Globus pallidus (tissue), 1 donor: ENCODE results near the gene RAB7B.
A peak's percentile ranks its signal among the peaks of the same experiment; 100 is the strongest.
"Not testable (repeated sequence)": the region's sequence is repeated elsewhere in the genome, so short reads cannot be mapped to it uniquely, and the experiment has no call there.

Experiments
- DNase-seq: peaks from one replicate; pipeline ENCODE4 v3.0.0-alpha.2; 2015; ENCODE audit warnings: low spot score

RAB7B gene

DNA sequence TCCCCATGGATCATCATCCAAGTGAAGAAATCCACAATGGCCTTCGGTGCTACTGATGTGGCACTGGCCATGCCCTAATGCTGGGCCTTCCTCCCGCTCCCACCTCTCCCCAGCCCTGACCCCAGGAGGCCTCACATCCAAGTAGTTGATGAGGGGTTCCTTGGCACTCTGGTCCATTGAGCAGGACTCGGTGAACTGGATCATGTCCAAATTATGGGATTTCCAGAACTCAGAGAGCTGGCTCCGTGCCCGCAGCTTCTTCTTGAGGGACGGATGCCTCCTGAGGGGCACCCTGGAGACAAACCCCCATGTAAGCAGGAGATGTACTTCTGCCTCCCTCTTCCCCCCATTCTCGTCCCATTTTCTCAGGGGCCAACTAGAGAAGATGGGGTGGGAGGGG lies 19.6 kb upstream of the RAB7B start:
- no peak for DNase-seq

DNA sequence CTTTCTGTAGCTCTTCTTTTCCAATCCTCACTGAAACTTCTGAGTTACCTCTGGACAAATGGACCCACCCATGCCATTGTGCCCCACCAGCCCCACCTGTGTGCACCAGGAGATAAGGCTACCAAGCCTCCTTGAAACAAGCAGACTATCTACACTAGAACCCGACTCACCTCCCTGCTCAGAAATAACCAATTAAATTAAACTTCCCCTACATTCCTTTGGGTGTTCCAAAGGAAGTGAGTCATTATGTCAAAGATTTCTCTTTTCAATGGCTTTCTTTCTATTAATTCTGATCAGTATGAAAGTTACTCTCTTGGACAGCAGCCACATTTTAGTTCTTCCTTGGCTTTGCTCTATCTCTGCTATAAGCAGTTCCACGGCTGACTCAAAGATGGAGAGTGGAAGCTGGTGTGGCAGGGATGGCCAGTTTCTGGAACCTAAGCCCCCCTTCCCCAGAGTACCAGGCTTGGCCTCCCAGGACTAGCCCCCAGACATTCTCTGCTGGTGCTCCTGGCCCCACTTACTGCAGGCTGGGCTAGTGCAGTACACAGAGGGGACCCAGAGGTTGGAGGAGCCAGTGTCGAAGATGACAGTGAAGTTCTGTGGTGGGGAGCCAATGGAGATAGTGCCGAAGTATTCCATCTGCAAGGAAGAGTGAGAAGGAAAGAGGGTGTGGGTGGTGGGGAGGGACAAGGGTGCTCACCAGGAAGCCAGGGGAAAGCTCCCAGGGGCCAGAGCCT lies 18.6 kb upstream of the RAB7B start:
- DNase-seq: no peak

DNA sequence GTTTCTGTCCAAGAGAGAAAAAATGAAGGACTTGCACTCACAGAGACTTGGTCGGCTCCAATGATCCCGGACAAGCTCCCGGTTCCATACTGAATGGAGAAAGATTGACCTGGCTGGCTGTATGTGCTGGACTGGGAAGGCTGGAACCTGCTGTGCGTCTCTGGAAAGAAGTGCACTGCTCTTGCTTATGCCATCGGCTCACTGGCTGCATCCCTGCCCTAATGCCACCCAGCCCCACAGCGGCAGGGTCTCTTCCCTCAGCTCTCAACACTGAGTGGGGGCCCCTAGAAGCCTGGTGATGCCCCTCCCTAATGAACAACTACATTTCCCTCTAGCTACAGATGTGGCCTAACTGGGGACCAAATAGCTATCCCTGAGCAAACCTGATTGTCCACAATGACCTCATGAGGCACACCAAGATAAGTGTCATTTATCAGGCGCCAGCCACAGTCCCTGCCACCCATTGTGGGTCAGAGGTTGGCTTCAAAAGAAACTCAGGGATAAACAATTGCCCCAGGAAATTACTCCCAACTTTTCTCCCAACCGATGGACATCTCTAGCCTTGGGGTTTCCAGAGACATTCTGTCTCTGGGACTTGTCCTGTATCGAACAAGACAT lies 17.9 kb upstream of the RAB7B start:
- DNase-seq: no peak

DNA sequence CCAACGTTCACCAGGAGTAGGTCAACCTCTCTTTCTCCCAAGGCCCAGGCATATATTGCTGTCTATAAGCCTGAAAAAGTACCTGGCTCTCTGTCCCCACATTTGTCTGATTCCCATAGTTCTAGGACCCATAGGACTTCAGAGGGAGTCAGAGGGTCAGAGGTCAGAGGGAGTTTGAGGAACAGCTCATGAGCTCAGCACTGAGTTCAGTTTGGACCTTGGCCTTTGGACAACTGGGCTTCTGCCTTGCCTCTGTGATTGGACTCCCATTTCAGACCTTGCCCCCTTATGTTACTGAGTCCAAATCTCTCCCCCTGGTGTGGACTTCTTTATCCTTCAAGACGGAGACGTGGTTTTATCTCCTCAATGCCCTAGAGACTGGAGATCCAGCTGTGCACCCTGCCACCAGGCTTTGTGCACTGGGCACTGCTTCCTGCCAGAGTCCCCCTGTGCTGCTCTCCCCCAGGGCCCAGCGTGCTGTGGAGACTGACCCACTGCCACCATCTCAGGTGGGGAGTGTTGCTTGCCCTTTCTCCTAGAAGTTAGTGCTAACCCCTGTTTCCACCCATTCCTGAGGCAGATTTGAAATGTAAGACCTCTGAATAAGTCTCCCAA lies 17.3 kb upstream of the RAB7B start:
- DNase-seq: no peak

DNA sequence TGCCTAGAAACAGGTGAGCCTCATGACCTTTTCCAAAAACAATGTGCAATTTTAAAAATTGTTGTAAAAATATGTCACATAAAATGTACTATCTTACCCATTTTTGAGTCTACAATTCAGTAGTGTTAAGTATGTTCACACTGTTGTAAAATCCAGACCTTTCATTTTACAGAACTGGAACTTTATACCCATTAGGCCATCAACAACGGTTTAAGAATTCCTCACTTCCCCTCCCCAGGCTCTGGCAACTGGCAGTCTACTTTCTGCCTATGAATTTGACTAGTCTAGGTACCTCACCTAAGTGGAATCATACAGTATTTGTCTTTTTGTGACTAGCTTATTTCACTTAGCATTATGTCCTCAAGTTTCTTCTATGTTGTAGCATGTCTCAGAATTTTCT lies 11.9 kb upstream of the RAB7B start:
- DNase-seq: no peak

DNA sequence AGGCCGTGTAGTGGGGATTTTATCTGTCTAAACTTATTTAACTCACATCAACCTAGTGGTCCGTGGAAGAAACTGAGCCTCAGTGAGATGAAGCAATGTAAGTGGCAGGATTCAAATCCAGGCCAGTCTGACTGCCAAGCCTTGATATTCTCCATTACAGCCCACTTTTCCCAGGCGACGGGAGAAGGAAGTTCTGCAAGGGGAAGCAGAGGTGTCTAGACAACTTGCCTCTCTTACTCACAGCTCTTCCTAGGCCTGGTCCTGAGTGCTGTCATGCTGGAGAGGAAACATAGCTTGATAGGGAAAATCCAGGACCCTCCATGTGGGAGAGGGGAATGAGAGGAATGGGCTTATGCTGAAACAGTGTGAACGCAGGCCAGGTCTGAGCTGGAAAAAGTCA lies 11.4 kb upstream of the RAB7B start:
- DNase-seq: no peak

DNA sequence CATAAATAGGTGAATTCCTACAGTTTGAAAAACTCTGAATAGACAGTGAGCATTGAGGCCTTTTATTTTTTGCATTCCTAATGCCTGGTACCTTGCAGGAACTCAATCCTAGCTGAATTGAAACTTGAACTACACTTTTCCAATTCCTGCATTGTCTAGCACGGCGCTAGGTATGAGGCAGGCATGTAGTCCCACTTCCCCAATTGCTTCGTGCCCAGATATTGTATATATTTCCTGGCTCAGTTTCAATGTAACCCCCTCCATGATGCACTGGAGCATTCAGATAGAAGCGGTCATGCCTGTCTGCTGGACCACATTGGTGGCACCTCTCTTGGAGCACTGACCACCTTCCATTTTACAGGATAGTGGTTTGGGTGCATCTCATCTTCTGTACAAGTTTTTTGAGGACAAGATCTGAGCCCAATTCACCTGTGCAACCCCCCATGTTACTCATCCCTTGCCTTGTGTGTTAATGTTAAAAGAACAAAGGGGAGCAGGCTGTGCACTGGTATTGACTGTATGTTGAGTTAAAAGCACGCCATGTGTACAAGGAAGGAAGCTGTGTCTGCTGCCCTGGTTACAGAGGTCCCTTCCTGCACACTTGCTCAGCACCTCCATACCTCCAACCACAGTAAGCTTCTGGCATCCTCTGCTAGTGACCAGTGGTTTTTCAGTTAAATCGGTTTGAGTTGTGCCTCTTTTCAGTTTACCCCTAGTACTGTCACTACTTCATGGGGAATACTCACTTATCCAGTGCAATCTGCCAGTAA lies 10.0 kb upstream of the RAB7B start:
- no peak for DNase-seq

DNA sequence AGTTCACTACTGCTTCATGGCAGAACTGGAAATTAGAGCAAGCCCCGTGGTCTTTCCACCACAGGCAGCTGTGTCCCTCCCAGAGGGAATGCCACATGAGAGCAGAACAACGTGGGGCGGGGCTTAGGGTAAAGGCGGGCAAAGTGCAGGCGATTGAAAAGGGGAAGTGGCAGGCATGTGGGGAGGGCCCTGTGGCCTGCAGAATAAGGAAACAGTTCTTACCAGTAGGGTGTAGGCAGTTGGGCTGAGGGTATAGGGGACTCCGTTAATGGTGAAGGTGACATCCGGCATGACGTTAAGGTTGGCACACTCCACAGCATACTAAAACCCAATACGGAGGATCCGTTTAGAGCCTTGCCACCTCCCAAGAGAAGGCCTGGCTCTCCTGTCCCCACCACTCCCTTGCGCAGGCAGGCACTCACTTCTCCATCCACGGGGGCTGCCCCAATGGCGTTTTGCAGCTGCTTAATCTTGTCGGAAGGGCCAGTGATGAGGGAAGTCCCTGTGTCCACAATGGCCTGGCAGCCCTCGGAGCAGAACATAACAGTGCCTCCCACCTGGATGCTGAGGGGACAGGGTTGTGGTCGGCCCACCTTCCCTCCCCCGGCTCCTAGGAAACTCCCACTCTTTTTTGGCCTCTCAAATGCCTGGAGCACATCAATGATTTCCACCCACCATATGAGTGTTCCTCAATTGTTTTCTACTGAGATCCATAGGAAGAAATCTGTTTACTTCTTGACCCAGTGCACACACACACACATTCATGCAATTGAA lies 9.1 kb upstream of the RAB7B start:
- peak; percentile 72 for DNase-seq

DNA sequence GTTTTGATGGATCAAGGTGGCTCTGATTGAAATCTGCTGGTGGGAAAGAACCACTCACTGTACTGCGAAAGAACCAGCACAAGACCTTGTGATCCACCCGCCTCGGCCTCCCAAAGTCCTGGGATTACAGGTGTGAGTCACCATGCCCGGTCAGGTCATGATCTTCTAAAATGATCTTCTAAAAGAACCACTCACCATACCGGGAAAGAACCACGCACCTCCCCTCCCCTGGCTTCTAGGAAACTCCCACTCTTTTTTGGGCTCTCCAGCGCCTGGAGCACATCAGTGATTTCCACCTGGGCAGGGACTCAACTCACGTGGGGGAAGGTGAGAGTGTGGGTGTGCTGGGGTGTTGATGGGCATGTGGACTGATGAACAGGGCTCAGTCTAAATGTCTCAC lies 7.9 kb upstream of the RAB7B start:
- no peak for DNase-seq

DNA sequence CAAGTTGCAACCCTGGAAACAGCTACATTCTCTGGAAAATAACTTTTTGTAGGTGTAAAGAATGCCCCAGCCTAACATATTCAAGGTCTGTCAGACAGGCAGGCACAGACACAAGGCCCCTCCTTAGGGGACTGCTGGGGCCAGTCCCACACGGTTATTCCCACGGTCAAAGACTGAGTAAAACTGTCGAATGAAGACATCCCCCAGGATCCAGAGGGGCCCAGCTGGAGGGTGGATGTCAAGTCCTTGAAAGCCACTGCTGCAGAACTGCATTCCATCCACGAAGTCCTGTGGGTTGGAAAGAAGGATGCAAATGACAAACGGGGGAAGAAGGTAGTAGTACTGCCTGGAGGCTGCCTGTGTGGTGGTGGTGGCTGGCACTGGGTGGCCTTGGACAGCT lies 6.9 kb upstream of the RAB7B start:
- DNase-seq: no peak

DNA sequence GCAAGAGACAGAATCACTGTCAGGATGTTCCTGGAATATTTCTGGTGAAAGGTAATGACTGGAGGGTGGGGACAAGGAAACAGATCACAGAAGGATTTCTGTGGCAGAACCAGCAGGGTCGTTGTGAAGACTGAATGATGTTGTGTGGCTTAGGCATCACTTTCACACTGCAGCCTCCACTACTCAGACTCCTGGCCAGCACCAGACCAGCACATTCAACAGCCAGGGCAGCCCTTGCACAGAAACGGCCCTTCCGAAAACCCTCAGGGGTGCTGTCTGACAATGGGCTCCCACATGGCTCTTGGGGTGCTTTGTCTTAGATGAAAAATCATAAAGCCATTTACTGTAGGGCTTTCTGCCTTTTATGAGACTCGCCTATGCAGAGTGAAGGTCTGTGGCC lies 3.8 kb upstream of the RAB7B start:
- DNase-seq: no peak

DNA sequence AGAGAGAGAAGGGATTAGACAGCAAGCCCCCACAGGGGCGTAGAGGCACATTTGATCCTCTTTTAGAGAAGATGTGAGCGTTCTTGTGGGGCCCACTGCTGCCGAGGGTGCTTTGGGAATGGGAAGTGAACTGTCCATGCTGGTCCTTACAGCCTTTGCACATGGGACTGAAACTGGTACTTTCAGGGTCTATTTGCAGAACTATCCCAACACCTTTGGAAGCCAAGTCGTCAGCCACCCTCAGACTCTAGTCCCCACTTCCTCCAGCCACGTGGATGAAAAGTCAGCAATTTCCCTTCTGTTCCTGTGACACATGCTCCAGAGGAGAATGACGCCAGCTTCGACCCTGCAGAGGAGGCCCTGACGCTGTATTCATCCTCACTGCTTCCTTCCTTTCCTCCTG lies 2.6 kb upstream of the RAB7B start:
- no peak for DNase-seq

DNA sequence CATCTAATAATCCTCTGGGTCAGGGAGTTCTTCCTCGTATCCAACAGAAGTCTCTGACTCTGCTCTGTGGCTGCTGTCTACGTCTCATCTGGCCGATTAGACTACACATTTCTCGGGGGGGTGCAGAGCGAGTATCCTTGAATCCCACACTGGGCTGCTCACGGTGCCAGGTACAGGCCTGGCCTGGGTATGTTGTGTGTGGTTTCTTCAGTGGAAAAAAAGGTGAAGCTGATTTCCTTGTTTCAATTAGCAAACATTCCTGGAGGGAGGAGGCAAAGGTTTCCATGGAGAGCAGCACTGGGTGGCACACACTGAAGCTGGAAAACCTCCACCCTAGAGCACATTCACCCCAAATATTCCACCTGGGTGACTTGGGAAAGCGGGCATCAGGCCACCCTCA lies 2.0 kb upstream of the RAB7B start:
- DNase-seq: no peak

DNA sequence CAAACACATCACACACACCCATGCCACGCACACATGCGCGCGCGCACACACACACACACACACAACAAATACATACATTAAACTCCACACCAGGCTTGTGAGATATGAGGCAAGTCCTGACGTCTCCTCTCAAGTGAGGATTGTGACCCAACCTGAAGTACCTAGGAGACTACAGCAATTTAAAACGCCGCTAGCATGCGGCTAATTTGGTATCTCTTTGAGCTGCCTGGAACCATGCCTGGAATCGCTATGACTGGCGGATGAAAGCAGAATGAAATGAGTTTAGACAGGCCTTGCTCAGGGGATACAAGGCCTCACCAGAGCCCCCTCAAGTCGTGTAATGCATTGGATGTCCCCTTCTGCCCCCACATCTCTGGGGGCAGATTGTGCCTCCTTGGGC lies 1.6 kb upstream of the RAB7B start:
- DNase-seq: no peak

DNA sequence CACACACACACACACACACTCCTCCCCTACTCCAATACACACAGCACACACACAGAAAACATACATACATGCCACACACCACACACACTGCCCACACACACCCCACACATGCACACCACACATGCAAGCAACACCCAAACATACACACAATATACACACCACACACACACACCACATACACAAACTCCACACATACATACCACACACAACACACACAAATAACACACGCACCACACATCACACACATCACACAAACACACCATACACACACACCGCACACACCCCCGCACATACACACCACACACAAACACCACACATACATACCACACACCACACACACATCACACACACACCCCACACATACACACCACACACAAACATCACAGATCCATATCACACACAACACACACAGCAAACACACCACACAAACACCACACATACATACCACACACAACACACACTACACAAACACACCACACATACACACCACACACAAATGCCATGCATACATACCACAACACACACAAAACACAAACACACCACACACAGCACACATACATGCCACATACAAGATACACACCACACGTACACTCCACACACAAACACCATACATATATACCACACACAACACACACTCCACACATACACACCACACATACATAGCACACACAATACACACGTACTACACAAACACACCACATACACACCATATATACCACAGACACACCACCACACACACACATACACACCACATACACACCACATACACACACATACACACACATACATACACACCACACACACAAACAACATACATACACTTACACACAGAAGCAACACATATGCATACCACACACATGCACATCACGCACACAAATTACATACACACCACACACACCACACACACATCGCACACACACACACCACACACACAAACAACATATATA lies 932 bp upstream of the RAB7B start:
- DNase-seq: no peak

DNA sequence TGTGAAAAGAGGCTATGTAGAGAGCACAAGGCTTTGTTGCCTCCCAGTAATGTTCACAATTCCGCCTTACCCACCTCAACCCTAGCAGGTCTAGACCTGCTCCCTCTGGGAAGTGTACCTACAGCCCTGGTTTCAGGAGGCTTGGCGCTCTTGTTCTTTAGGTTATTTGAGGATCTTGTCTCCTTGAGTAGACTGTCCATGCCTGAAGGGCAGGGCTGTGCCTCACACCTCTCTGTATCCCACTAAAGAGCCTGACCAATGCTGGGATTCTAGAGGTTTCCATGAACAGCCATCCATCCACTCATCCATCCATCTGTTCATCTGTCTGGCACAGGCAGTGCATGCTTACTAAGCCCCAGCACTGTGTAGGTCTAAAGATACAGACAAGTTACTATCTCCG lies 1.0 kb downstream of the RAB7B start:
- no peak for DNase-seq

DNA sequence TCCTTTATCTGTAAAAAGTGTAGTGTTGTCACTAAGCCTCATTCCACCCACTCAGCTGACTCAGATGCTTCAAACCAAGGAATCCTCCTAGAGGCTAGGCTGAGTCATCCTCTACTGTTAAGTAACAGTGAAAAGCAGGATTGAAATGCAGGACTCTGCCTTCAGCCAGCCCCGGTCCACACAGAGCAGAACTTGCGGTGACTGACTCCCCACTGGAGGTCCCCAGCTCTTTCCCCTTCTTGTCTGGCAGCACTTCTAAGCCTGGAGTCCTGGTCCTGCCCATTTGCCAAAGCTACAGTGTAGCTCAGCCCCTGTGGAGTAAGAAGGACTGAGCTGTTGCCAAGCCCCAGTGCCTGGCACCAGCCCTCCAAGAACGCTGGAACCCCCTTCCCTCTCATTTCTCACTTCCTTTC lies 1.7 kb downstream of the RAB7B start:
- no peak for DNase-seq

DNA sequence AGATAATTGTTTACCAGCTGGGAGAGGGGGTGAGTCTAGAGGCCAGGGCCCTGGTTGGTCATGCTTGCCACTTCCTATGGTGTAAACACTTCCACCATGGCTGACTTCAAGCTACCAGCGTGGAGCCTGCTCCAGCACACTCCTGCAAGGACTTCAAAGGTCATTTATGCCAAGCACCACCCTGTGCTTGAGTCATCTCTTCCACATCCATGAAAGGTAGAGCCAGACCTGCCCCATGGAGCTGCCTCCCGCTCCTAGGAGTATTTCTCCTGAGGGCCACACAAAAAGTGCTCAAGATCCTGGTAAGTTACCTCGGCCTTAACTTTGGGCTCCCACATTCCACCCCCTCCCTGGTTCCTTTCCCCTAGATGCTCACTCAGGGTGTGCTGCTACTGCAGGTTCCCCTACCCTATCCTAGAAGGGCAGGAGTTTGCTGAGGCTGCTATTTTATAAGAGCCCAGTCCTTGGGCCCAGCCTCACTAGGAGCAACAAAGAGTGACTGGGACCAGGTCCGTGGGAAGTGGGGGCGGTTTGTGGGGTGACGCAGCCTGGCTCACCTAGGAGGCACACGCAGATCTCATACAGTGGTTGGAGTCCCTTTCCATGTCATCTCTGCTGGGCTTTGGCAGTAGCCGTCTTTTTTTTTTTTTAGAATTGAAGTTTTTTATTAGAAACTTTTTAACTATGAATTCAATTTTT lies 2.4 kb downstream of the RAB7B start:
- no peak for DNase-seq

DNA sequence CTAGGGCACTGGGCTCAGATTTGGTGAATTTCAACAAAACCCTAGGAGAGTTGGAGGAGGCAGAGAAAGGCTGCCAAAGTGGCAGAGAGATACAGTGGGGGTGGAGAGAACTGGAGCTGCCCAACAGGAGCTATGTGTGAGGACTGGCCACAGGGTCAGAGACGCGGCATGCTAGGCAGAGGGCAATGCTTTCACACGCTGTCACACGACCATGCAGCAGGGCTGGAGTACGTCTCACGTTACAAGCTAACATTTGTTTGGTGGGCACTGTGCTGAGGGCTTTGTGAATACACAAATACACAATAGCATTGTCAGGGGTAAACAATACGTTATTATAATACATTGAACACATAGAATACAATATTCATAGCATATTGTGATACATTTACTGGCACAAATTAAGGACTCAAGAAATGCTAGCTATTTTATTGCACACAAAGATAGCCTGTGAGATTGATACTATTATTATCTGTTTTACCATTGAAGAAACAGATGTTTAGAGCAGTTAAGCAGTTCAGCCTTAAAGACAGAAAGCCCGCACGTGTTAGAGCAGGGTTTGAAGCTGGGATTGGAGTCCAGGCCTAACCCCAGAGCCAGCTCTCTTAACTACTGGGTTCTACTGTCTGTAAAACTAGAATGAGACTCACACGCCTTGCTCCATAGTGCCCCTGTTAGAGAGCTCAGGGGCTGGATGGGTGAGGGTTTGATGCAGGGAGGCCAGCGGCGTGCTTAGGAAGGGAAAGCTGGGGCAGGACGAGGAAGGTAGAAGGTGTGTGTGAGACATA lies 4.5 kb downstream of the RAB7B start:
- peak; percentile 89 for DNase-seq

DNA sequence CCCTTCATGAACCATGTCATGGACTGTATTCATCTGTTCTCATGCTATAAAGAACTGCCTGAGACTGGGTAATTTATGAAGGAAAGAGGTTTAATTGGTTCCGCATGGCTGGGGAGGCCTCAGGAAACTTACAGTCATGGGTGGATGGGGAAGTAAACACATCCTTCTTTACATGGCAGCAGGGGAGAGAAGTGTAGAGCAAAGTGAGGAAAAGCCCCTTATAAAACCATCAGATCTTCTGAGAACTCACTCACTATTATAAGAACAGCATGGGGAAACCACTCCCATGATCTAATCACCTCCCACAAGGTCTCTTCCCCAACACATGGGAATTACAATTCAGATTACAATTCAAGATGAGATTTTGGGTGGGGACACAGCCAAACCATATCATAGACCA lies 6.6 kb downstream of the RAB7B start:
- not testable (repeated sequence) for DNase-seq
